ENCODE data around the gene CTBP1. TPM values are rescaled to one million over a fixed set of nuclear protein-coding genes. Genes with fewer than 3 reads are reported as not detected.

The CTBP1 gene
- total and polyA plus RNA-seq, 2 experiments from 2014 or later, result 74.0 to 192 TPM

DNA sequence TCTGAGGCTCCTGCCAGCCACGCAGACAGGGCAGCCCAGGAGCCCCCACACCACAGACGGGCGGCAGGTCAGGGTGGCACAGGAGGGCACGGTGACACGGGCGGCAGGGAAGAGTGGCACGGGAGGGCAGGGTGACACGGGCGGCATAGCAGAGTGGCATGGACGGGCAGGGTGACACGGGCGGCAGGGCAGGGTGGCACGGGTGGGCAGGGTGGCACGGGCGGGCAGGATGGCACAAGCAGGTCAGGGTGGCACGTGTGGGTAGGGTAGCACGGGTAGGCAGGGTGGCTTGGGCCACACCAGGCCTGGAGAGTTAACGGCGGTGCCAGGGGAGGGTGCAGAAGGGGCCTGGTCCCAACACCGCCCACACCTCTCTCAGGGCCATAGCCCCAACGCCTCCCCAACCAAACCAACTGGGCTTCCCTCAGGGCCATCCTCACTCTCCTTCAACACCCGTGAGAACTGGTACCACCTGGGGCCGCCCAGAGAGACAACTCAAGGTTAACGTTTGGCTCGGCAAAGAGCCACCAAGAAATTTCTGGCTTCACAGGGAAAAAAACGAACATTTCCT lies 3.4 kb downstream of the CTBP1 start (continued):
- TF ChIP-seq, protein P1, sequence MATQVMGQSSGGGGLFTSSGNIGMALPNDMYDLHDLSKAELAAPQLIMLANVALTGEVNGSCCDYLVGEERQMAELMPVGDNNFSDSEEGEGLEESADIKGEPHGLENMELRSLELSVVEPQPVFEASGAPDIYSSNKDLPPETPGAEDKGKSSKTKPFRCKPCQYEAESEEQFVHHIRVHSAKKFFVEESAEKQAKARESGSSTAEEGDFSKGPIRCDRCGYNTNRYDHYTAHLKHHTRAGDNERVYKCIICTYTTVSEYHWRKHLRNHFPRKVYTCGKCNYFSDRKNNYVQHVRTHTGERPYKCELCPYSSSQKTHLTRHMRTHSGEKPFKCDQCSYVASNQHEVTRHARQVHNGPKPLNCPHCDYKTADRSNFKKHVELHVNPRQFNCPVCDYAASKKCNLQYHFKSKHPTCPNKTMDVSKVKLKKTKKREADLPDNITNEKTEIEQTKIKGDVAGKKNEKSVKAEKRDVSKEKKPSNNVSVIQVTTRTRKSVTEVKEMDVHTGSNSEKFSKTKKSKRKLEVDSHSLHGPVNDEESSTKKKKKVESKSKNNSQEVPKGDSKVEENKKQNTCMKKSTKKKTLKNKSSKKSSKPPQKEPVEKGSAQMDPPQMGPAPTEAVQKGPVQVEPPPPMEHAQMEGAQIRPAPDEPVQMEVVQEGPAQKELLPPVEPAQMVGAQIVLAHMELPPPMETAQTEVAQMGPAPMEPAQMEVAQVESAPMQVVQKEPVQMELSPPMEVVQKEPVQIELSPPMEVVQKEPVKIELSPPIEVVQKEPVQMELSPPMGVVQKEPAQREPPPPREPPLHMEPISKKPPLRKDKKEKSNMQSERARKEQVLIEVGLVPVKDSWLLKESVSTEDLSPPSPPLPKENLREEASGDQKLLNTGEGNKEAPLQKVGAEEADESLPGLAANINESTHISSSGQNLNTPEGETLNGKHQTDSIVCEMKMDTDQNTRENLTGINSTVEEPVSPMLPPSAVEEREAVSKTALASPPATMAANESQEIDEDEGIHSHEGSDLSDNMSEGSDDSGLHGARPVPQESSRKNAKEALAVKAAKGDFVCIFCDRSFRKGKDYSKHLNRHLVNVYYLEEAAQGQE (IDR thresholded peaks at IDR 0.05; ENCODE audit: unreplicated experiment), result no peak
- TF ChIP-seq, protein P2, sequence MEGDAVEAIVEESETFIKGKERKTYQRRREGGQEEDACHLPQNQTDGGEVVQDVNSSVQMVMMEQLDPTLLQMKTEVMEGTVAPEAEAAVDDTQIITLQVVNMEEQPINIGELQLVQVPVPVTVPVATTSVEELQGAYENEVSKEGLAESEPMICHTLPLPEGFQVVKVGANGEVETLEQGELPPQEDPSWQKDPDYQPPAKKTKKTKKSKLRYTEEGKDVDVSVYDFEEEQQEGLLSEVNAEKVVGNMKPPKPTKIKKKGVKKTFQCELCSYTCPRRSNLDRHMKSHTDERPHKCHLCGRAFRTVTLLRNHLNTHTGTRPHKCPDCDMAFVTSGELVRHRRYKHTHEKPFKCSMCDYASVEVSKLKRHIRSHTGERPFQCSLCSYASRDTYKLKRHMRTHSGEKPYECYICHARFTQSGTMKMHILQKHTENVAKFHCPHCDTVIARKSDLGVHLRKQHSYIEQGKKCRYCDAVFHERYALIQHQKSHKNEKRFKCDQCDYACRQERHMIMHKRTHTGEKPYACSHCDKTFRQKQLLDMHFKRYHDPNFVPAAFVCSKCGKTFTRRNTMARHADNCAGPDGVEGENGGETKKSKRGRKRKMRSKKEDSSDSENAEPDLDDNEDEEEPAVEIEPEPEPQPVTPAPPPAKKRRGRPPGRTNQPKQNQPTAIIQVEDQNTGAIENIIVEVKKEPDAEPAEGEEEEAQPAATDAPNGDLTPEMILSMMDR (conservative IDR thresholded peaks at IDR 0.05; ENCODE audit: low read depth in 2 of 2), result no peak
- no peak for TF ChIP-seq CREB1 (CRISPR knock-in tag; IDR thresholded peaks at IDR 0.05; ENCODE audit: low read depth)
- TF ChIP-seq, protein P3, sequence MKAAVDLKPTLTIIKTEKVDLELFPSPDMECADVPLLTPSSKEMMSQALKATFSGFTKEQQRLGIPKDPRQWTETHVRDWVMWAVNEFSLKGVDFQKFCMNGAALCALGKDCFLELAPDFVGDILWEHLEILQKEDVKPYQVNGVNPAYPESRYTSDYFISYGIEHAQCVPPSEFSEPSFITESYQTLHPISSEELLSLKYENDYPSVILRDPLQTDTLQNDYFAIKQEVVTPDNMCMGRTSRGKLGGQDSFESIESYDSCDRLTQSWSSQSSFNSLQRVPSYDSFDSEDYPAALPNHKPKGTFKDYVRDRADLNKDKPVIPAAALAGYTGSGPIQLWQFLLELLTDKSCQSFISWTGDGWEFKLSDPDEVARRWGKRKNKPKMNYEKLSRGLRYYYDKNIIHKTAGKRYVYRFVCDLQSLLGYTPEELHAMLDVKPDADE (IDR thresholded peaks at IDR 0.05), result no peak
- TF ChIP-seq EZH2 (IDR thresholded peaks at IDR 0.05; ENCODE audit: low read depth, unreplicated experiment), result no peak
- TF ChIP-seq POLR2AphosphoS5 (IDR thresholded peaks at IDR 0.05; ENCODE audit: low read depth), result no peak
- no peak for TF ChIP-seq JUNB (IDR thresholded peaks at IDR 0.05; ENCODE audit: unreplicated experiment)
- TF ChIP-seq EZH2phosphoT487 (IDR thresholded peaks at IDR 0.05; ENCODE audit: unreplicated experiment), result no peak

DNA sequence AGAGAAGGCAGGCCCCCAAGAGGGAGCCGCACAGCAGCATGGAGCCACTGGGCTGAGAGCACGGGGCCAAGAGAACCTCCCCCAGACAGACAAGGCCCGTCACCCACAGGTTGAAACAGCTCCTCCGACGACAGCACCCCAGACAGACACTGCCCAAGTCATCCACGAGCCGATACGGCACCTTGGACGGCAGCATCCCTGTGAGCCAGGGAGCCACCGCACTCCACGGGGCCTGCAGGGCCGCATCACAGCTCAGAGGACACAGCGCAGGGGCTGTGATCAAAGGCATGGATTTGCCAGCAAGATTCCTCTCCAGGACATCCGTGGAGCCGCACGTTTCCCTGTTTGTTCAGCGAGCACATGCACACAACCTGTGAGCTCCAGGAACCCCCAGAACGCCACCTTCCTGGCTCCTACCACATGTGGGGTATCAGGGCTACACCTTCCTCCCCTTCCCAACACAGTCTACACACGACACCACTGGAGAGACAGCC lies 3.9 kb downstream of the CTBP1 start:
- ATAC-seq (no peak), DNase-seq (ENCODE audit: low spot score) (no peak)
- H3K4me3 ChIP-seq, result no peak overlapping the region
- TF ChIP-seq JUNB (IDR thresholded peaks at IDR 0.05; ENCODE audit: unreplicated experiment) (no peak), STAT1 (IDR thresholded peaks at IDR 0.05; ENCODE audit: unreplicated experiment) (no peak), EZH2phosphoT487 (IDR thresholded peaks at IDR 0.05; ENCODE audit: unreplicated experiment) (no peak), CREB1 (CRISPR knock-in tag; IDR thresholded peaks at IDR 0.05; ENCODE audit: low read depth) (no peak), NANOG (IDR thresholded peaks at IDR 0.05; ENCODE audit: borderline replicate concordance) (no peak)
- TF ChIP-seq, protein P1 (IDR thresholded peaks at IDR 0.05; ENCODE audit: unreplicated experiment), result no peak
- TF ChIP-seq, protein P3 (IDR thresholded peaks at IDR 0.05), result no peak
- TF ChIP-seq, protein P2 (conservative IDR thresholded peaks at IDR 0.05; ENCODE audit: low read depth in 2 of 2), result no peak
- no peak overlapping the region for H3K27ac ChIP-seq (ENCODE audit: low read depth)
- Mint-ChIP-seq H3K36me3 (ENCODE audit: low read depth) (peaks cover 9% of the 10 kb centered on the region), H3K4me3 (0 out of 3 replicates have a peak overlapping the region, but pooled peaks have one; percentile 23), H3K27me3 (ENCODE audit: insufficient read depth, low read depth, poor library complexity) (peaks cover 8% of the 10 kb centered on the region), H3K4me1 (peaks cover 11% of the 10 kb centered on the region), H3K9me3 (peaks cover 5% of the 10 kb centered on the region), H3K27ac (no peak overlapping the region)
- no peak overlapping the region for H2AFZ ChIP-seq
- peaks cover 7% of the 10 kb centered on the region; the same call in 1 of the 2 replicates for H3K4me1 ChIP-seq (ENCODE audit: insufficient read depth)
- no peaks in the 10 kb centered on the region for H3F3A ChIP-seq (replicated peaks; ENCODE audit: low read depth)
- no peaks in the 10 kb centered on the region for H3K27me3 ChIP-seq (ENCODE audit: insufficient read depth)
- H3K36me3 ChIP-seq (ENCODE audit: insufficient read depth), result no peaks in the 10 kb centered on the region
- H3K4me2 ChIP-seq, result no peak overlapping the region
- H3K9me2 ChIP-seq (ENCODE audit: insufficient read depth), result no peaks in the 10 kb centered on the region
- peaks cover 10% of the 10 kb centered on the region for H4K20me1 ChIP-seq (replicated peaks; ENCODE audit: insufficient read depth)
- H3K79me2 ChIP-seq (replicated peaks; ENCODE audit: insufficient read depth), result peaks cover 70% of the 10 kb centered on the region

Measured in GM23338 (cell line).